Esophagus squamous epithelium (tissue), 5 donors: ENCODE measurements around the gene HAUS7. TPM values are rescaled to one million over a fixed set of nuclear protein-coding genes. Genes with fewer than 3 reads are reported as not detected.

Experiments used
- DNase-seq: peaks from one replicate; lab custom pipeline; 2025; lab: John Stamatoyannopoulos, UW
- H3K27ac ChIP-seq, 4 donors: fragments of 200-600 bp; sonication (generic); one replicate each; pipeline ENCODE4 v1.5.1; 2016 to 2019; ENCODE audit warnings: mild to moderate bottlenecking in 1 of 4
- H3K27me3 ChIP-seq, 4 donors: fragments of 200-600 bp; sonication (generic); 1 replicate in 3 of 4; 2 replicates in 1 of 4; pipeline versions ENCODE4 v1.5.1 to v1.6.0; 2017 to 2021; ENCODE audit warnings: antibody characterized with exemption in 1 of 4
- H3K36me3 ChIP-seq, 3 donors: fragments of 200-600 bp; sonication (generic); one replicate each; pipeline ENCODE4 v1.5.1; 2016 to 2019
- H3K4me1 ChIP-seq, 3 donors: fragments of 200-600 bp; sonication (generic); one replicate each; pipeline ENCODE4 v1.5.1; 2017 to 2019
- H3K4me3 ChIP-seq, 4 donors: fragments of 200-600 bp; sonication (generic); 1 replicate in 3 of 4; 2 replicates in 1 of 4; pipeline ENCODE4 v1.5.1; 2016 to 2019; ENCODE audit warnings: mild to moderate bottlenecking in 2 of 4, moderate library complexity in 1 of 4
- H3K9me3 ChIP-seq, 3 donors: fragments of 200-600 bp; sonication (generic); one replicate each; pipeline ENCODE4 v1.5.1; 2016 to 2019
- CTCF ChIP-seq, 6 experiments: fragments of 450-650 bp in 4 of 6; fragments of 200-600 bp in 2 of 6; sonication (generic) in 2 of 6; IDR thresholded peaks; one replicate each; pipeline ENCODE4 v1.5.1; 2016 to 2019; ENCODE audit warnings: antibody characterized with exemption in 6 of 6, mild to moderate bottlenecking in 4 of 6, moderate library complexity in 4 of 6
- POLR2A ChIP-seq, 4 donors: fragments of 450-650 bp; IDR thresholded peaks; one replicate each; pipeline ENCODE4 v1.6.1; 2017; ENCODE audit warnings: antibody characterized with exemption in 4 of 4, mild to moderate bottlenecking in 4 of 4, moderate library complexity in 3 of 4
- WGBS, 2 donors: methylation state at CpG; one replicate each; pipeline ENCODE4 v1.1.5; 2018; 5-methylcytosine and 5-hydroxymethylcytosine counted together
- intact Hi-C: fragments of 100-400 bp; cut with DNase I; formaldehyde crosslinking; loops from one replicate; pipeline ENCODE4 v1.15.0; 2022
- total RNA-seq, 4 donors: library from RNA; depleted of rRNA; stranded (reverse); fragments of >200 nt; gene quantifications; one replicate each; pipeline ENCODE4 v1.1.0, GENCODE V29; 2016
- donor health status: DM: yes; HTN: yes; CAD: no.

The HAUS7 gene
- total RNA-seq, 4 donors from 2014 or later, result 8.8 to 21.0 (median 12.1) TPM

- no peaks in the 10 kb centered on the region for H3K27me3 ChIP-seq
- WGBS, 2 donors, result 100% methylated on average over 2 of the region's 16 CpGs; no CpG with 5 or more reads in 1 of the 2 donors
- no peak for DNase-seq
- no peak overlapping the region for H3K4me3 ChIP-seq
- intact Hi-C loops, result no loop called here
- no peaks in the 10 kb centered on the region for H3K9me3 ChIP-seq
- no peaks in the 10 kb centered on the region for H3K36me3 ChIP-seq
- TF ChIP-seq CTCF (IDR thresholded peaks at IDR 0.05), result no peak
- TF ChIP-seq POLR2A (IDR thresholded peaks at IDR 0.05), result no peak
- H3K27ac ChIP-seq, result no peak overlapping the region
- H3K4me1 ChIP-seq, result peaks cover 12 to 55% (median 17%) of the 10 kb centered on the region in 3 donors
Measured at GRCh38 chrX:153478746-153479145, 8.4 kb upstream of the HAUS7 start.

GRCh38 chrX:153477901-153478300 lies 7.5 kb upstream of the HAUS7 start:
- no peak overlapping the region for H3K4me3 ChIP-seq
- DNase-seq, result no peak
- no peaks in the 10 kb centered on the region for H3K36me3 ChIP-seq
- 70% methylated on average over 3 of the region's 9 CpGs; no CpG with 5 or more reads in 1 of the 2 donors for WGBS, 2 donors
- H3K4me1 ChIP-seq, result peaks cover 12 to 55% (median 17%) of the 10 kb centered on the region in 3 donors
- TF ChIP-seq POLR2A (IDR thresholded peaks at IDR 0.05) (no peak), CTCF (IDR thresholded peaks at IDR 0.05) (no peak)
- peak overlapping the region in 2 of 4 donors; percentile 52 to 59 for H3K27ac ChIP-seq
- intact Hi-C loops, result no loop called here
- no peaks in the 10 kb centered on the region for H3K9me3 ChIP-seq
- no peaks in the 10 kb centered on the region for H3K27me3 ChIP-seq

- Histone ChIP-seq H3K4me3 (no peak overlapping the region), H3K36me3 (no peaks in the 10 kb centered on the region), H3K27me3 (no peaks in the 10 kb centered on the region), H3K9me3 (no peaks in the 10 kb centered on the region), H3K27ac (peak overlapping the region in 2 of 4 donors; percentile 52 to 59), H3K4me1 (peaks cover 12 to 55% (median 17%) of the 10 kb centered on the region in 3 donors)
- intact Hi-C loops, result no loop called here
- TF ChIP-seq POLR2A (IDR thresholded peaks at IDR 0.05) (no peak), CTCF (IDR thresholded peaks at IDR 0.05) (no peak)
- 65% methylated on average over 5 of the region's 11 CpGs; no CpG with 5 or more reads in 1 of the 2 donors for WGBS, 2 donors
- no peak for DNase-seq
Measured at GRCh38 chrX:153477364-153477857, 7.0 kb upstream of the HAUS7 start.

GRCh38 chrX:153476666-153477363 lies 6.4 kb upstream of the HAUS7 start:
- TF ChIP-seq CTCF (IDR thresholded peaks at IDR 0.05) (no peak), POLR2A (IDR thresholded peaks at IDR 0.05) (no peak)
- WGBS, 2 donors, result 70% methylated on average over 3 of the region's 16 CpGs; no CpG with 5 or more reads in 1 of the 2 donors
- Histone ChIP-seq H3K4me1 (peaks cover 12 to 49% (median 17%) of the 10 kb centered on the region in 3 donors), H3K27me3 (no peaks in the 10 kb centered on the region), H3K36me3 (no peaks in the 10 kb centered on the region), H3K4me3 (no peak overlapping the region), H3K27ac (peak overlapping the region in 2 of 4 donors; percentile 52 to 59), H3K9me3 (no peaks in the 10 kb centered on the region)
- DNase-seq, result no peak
- intact Hi-C loops, result no loop called here

- H3K36me3 ChIP-seq, result no peaks in the 10 kb centered on the region
- no peaks in the 10 kb centered on the region for H3K27me3 ChIP-seq
- H3K9me3 ChIP-seq, result no peaks in the 10 kb centered on the region
- TF ChIP-seq POLR2A (IDR thresholded peaks at IDR 0.05) (no peak), CTCF (IDR thresholded peaks at IDR 0.05) (no peak)
- no peak overlapping the region for H3K27ac ChIP-seq
- no peak overlapping the region for H3K4me3 ChIP-seq
- intact Hi-C loops, result no loop called here
- no peak for DNase-seq
- 75% methylated on average over 11 of the region's 11 CpGs; no CpG with 5 or more reads in 1 of the 2 donors for WGBS, 2 donors
- H3K4me1 ChIP-seq, result peaks cover 12 to 44% (median 13%) of the 10 kb centered on the region in 3 donors
Measured at GRCh38 chrX:153475751-153476281, 5.4 kb upstream of the HAUS7 start.
